ENCODE measurements around the gene GRHL3. TPM values are rescaled to one million over a fixed set of nuclear protein-coding genes. Genes with fewer than 3 reads are reported as not detected.

The GRHL3 gene
- total RNA-seq, 2 experiments from 2014 or later, result not detected

DNA sequence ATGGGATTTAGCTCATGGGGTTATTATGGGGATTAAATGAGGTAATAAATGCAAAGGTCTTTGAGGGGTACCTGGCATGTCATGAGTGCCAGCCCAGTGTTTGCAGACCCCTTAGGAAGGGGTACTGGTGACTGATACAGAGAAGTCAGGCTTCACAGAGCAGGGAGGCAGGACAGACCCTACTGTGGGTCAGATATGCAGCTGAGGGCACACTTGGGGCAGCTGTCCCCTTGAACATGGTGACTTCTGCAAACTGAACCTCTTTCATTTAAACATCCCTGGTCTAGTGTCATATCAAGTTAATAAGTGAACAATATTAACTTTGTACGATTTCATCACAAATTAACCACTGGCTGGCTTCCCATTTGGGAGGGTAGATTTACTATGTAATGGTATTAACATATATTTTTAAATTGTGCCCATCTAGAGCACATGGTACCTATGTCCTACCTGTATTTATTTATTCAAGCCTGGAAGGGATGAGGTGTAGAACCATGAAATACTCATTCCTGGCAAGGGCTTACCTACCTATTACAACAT is 68.5 kb downstream of the GRHL3 start:
- ATAC-seq (ENCODE audit: poor library complexity) (no peak), DNase-seq (no peak)
- CTCF ChIA-PET, result interaction anchor here (0.8 to 1.3 kb wide), 2 partner anchors 12 to 237 kb away, joined by 3 to 5 read pairs; no protein-coding TSS in a partner anchor
- Mint-ChIP-seq H3K27ac (no peak overlapping the region), H3K4me1 (ENCODE audit: low read depth) (peaks cover 22% of the 10 kb centered on the region), H3K36me3 (ENCODE audit: low read depth) (peaks cover 26% of the 10 kb centered on the region), H3K9me3 (no peaks in the 10 kb centered on the region), H3K27me3 (no peaks in the 10 kb centered on the region), H3K4me3 (no peak overlapping the region)
- intact Hi-C loops (cut with DNase I, micrococcal nuclease), result loop anchor here in 1 of 2 experiments (5.0 kb wide), 1 partner anchor 440 kb away; no protein-coding TSS in a partner anchor
- H3K9me3 ChIP-seq (ENCODE audit: control insufficient read depth in 1 of 2, insufficient read depth in 1 of 2, low read length in 2 of 2), result no peaks in the 10 kb centered on the region
- TF ChIP-seq, protein P1, sequence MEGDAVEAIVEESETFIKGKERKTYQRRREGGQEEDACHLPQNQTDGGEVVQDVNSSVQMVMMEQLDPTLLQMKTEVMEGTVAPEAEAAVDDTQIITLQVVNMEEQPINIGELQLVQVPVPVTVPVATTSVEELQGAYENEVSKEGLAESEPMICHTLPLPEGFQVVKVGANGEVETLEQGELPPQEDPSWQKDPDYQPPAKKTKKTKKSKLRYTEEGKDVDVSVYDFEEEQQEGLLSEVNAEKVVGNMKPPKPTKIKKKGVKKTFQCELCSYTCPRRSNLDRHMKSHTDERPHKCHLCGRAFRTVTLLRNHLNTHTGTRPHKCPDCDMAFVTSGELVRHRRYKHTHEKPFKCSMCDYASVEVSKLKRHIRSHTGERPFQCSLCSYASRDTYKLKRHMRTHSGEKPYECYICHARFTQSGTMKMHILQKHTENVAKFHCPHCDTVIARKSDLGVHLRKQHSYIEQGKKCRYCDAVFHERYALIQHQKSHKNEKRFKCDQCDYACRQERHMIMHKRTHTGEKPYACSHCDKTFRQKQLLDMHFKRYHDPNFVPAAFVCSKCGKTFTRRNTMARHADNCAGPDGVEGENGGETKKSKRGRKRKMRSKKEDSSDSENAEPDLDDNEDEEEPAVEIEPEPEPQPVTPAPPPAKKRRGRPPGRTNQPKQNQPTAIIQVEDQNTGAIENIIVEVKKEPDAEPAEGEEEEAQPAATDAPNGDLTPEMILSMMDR (IDR thresholded peaks at IDR 0.05), result no peak
- no peaks in the 10 kb centered on the region for H3K27me3 ChIP-seq (ENCODE audit: control insufficient read depth in 1 of 2, insufficient read depth in 2 of 2, low read length in 2 of 2)
- peaks cover 45% of the 10 kb centered on the region for H3K4me1 ChIP-seq (ENCODE audit: insufficient read depth, low read length)
- no peaks in the 10 kb centered on the region for H3K36me3 ChIP-seq (ENCODE audit: insufficient read depth, low read length)
- POLR2A ChIA-PET, result no interaction called here
- H3K27ac ChIP-seq (ENCODE audit: low read depth in 1 of 2, low read length in 2 of 2), result no peak overlapping the region
- no peak overlapping the region for H3K4me3 ChIP-seq (ENCODE audit: low read length)

DNA sequence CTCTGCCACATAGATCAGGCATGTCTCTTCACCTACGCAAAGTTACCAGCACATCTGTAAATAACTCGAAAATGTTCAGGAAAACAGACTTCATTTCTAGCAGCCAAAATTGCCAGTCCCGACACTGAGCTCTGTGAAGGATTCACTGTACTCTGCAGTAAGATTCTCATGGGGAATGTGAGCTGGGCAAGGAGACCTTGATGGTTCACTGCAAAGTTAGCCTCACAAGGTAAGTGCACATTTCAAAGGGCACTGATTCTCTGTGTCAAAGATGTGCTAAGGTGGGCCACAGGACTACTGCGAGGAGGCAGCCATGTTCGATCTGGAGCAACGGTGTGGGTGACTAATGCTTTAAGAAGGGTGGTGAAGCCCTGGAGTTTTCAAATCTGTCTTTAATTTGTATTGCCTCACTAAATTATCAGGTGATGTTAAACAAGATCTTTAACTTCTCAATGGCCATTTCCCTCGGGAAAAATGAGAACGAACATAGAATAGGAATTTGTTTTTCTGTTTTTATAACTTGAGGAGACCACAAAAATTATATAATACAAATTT is 69.3 kb downstream of the GRHL3 start:
- H3K4me3 Mint-ChIP-seq, result no peak overlapping the region
- no peak overlapping the region for H3K27ac Mint-ChIP-seq
- no peaks in the 10 kb centered on the region for H3K9me3 Mint-ChIP-seq
- no peaks in the 10 kb centered on the region for H3K9me3 ChIP-seq (ENCODE audit: control insufficient read depth in 1 of 2, insufficient read depth in 1 of 2, low read length in 2 of 2)
- TF ChIP-seq, protein P1 (IDR thresholded peaks at IDR 0.05), result no peak
- peaks cover 29% of the 10 kb centered on the region for H3K4me1 Mint-ChIP-seq (ENCODE audit: low read depth)
- no peak overlapping the region for H3K27ac ChIP-seq (ENCODE audit: low read depth in 1 of 2, low read length in 2 of 2)
- ChIA-PET CTCF (interaction anchor here (1.3 kb wide), 1 partner anchor 238 kb away, joined by 5 read pairs; no protein-coding TSS in a partner anchor), POLR2A (no interaction called here)
- no peaks in the 10 kb centered on the region for H3K27me3 Mint-ChIP-seq
- peaks cover 21% of the 10 kb centered on the region for H3K36me3 Mint-ChIP-seq (ENCODE audit: low read depth)
- no peaks in the 10 kb centered on the region for H3K27me3 ChIP-seq (ENCODE audit: control insufficient read depth in 1 of 2, insufficient read depth in 2 of 2, low read length in 2 of 2)
- H3K4me1 ChIP-seq (ENCODE audit: insufficient read depth, low read length), result peaks cover 50% of the 10 kb centered on the region
- intact Hi-C loops (cut with DNase I, micrococcal nuclease), result loop anchor here in 1 of 2 experiments (5.0 kb wide), 1 partner anchor 439 kb away; no protein-coding TSS in a partner anchor
- ATAC-seq (ENCODE audit: poor library complexity), result no peak
- H3K36me3 ChIP-seq (ENCODE audit: insufficient read depth, low read length), result no peaks in the 10 kb centered on the region
- no peak for DNase-seq
- no peak overlapping the region for H3K4me3 ChIP-seq (ENCODE audit: low read length)

DNA sequence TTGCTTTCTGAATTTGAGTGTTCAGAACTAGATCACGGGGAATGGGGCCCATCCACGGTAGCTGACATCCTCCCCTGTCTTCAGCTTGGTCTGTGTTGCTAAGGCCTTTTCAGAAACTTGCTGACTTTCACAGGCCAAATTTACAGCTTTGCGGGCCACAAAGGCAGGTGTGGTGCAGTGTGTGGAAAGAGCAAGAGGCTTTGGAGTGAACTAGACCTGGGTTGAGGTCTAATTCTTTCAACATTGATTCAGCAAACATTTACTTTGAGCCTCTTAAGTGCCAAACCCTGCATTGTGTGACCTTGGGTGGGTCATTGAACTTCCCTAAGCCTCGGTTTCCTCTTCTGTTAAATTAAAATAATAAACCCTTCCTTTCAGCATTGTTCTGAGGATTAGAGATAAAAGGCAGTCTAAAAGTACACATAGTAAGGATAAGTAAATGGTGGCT is 70.1 kb downstream of the GRHL3 start:
- Mint-ChIP-seq H3K27ac (no peak overlapping the region), H3K4me1 (ENCODE audit: low read depth) (peaks cover 36% of the 10 kb centered on the region), H3K9me3 (no peaks in the 10 kb centered on the region), H3K36me3 (ENCODE audit: low read depth) (peaks cover 21% of the 10 kb centered on the region), H3K4me3 (no peak overlapping the region), H3K27me3 (no peaks in the 10 kb centered on the region)
- TF ChIP-seq, protein P1 (IDR thresholded peaks at IDR 0.05), result no peak
- Histone ChIP-seq H3K4me3 (ENCODE audit: low read length) (no peak overlapping the region), H3K27ac (ENCODE audit: low read depth in 1 of 2, low read length in 2 of 2) (no peak overlapping the region), H3K27me3 (ENCODE audit: control insufficient read depth in 1 of 2, insufficient read depth in 2 of 2, low read length in 2 of 2) (no peaks in the 10 kb centered on the region), H3K9me3 (ENCODE audit: control insufficient read depth in 1 of 2, insufficient read depth in 1 of 2, low read length in 2 of 2) (no peaks in the 10 kb centered on the region), H3K36me3 (ENCODE audit: insufficient read depth, low read length) (no peaks in the 10 kb centered on the region), H3K4me1 (ENCODE audit: insufficient read depth, low read length) (peaks cover 52% of the 10 kb centered on the region)
- POLR2A ChIA-PET, result no interaction called here
- ATAC-seq (ENCODE audit: poor library complexity) (no peak), DNase-seq (no peak)
- CTCF ChIA-PET, result no interaction called here
- intact Hi-C loops (cut with DNase I, micrococcal nuclease), result loop anchor here in 1 of 2 experiments (5.0 kb wide), 1 partner anchor 438 kb away; no protein-coding TSS in a partner anchor

All from CD4-positive, alpha-beta T cell (primary cell).